H7 (cell line): ENCODE measurements around the gene ADAP2. TPM values are rescaled to one million over a fixed set of nuclear protein-coding genes. Genes with fewer than 3 reads are reported as not detected.
"Not testable (repeated sequence)": the region's sequence is repeated elsewhere in the genome, so short reads cannot be mapped to it uniquely, and the experiment has no call there.

Experiments used
- DNase-seq: peaks from one replicate; pipeline ENCODE4 v3.0.0; 2012
- H3K27me3 ChIP-seq: 2 replicates; pipeline ENCODE4 v1.6.0; 2011; ENCODE audit warnings: mild to moderate bottlenecking, low read length; ENCODE audit not compliant: control insufficient read depth, insufficient read depth
- H3K36me3 ChIP-seq: replicated peaks from 2 replicates; pipeline ENCODE4 v1.5.1; 2011; ENCODE audit warnings: low read length; ENCODE audit not compliant: control insufficient read depth, insufficient read depth
- H3K4me3 ChIP-seq: 2 replicates; pipeline ENCODE4 v1.5.1; 2011; ENCODE audit warnings: low read depth, mild to moderate bottlenecking, control low read depth, low read length, moderate library complexity; ENCODE audit not compliant: insufficient read depth
- total RNA-seq: library from RNA; depleted of rRNA; stranded (reverse); fragments of >200 nt; shearing (Covaris generic); gene quantifications from 2 replicates; pipeline ENCODE4 v1.2.3, GENCODE V29; 2014

ADAP2 gene
- total RNA-seq, 1 experiment from 2014 or later = 1.3 TPM

DNA sequence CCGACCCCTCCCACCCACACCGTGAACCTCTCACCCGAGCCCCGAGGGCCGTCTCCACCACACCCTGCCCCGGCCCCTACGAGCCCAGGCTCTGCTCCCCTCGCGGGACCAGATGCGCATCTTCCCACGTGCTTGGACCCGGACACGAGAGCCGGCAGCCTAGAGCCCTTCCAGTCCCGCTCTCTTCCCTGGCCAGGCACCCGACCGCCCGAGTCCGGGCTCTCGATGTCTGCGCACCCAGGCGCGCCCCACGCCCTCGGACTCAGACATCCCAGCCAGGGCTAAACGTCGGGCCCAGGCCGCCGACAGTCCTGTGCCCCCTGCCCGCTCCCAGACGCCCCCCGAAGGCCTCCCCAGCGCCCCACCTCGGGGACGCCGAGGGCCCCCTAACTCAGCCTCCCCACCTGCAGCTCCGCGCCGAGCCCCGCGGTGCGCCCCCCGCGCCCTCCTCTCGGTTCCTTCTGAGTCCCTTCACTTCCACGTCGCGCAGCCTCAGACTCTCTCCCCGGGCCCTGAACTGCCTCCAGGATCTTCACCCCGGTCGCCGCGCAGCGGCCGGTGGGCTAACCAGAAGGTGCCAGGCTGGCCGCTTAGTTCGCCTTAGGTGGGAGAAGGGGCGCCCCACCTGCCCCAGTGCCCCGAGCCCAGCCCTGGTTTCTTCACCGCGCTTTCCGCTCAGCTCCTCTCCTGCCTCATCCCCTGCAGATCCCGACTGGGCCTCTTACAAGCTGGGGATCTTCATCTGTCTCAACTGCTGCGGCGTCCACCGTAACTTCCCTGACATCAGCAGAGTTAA lies 688 bp downstream of the ADAP2 start:
- no peaks in the 10 kb centered on the region for H3K36me3 ChIP-seq
- H3K27me3 ChIP-seq = peaks cover 41% of the 10 kb centered on the region
- H3K4me3 ChIP-seq = peak overlapping the region; percentile 34
- DNase-seq = peak; percentile 75

DNA sequence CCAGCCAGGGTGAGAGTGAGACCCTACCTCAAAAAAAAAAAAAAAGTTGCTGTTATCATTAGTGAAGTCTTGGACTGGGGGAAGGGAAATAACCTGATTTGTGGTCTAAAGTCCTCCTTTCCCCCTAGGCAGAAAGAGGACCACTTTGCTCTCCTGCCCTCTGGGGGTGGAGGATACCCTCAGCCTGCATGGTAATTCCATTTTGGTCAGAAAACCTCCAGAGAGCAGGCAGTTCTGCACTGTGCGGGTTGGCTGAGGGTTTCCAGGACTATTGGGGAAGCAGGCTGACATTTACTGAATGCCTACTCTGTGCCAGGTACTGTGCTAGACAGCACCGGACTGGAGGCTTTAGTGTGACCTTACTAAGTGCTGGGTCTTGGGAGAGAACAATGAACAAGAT lies 2.6 kb downstream of the ADAP2 start:
- peaks cover 41% of the 10 kb centered on the region for H3K27me3 ChIP-seq

DNA sequence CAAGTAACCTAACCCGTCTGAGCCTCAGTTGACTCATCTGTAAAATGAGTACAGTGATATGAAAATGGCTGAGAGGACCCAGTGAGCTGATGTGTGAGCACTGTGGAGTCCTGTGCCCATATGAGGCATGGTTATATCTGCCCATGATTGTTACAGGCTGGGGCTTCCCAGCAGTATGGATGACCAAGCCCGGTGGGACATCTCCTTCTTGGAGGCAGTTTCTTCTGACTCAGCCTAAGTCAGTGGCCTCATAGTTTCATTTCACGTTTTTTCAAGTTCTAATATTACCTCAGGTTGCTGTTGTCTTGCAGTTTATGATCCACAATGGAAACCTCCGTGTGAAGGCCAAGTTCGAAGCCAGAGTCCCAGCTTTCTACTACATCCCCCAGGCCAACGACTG lies 4.8 kb downstream of the ADAP2 start:
- H3K36me3 ChIP-seq = no peaks in the 10 kb centered on the region
- DNase-seq = no peak
- H3K27me3 ChIP-seq = peaks cover 26% of the 10 kb centered on the region
- no peak overlapping the region for H3K4me3 ChIP-seq

More for the DNA sequence above, 2.6 kb downstream of the ADAP2 start:
- DNase-seq = peak; percentile 56
- Histone ChIP-seq H3K36me3 (no peaks in the 10 kb centered on the region), H3K4me3 (no peak overlapping the region)

DNA sequence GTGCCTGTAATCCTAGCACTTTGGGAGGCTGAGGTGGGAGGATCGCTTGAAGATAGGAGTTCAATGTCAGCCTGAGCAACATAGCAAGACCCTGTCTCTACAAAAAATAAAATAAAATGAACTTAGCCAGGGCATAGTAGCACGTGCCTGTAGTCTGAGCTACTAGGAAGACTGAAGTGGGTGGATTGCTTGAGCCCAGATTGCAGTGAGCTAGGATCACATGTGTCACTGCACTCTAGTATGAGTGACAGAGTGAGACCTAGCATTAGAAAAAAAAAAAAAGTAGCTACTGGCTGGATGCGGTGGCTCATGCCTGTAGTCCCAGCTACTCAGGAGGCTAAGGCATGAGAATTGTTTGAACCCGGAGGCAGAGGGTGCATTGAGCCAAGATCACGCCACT lies 6.0 kb downstream of the ADAP2 start:
- no peak for DNase-seq
- Histone ChIP-seq H3K4me3 (no peak overlapping the region), H3K27me3 (peaks cover 14% of the 10 kb centered on the region), H3K36me3 (no peaks in the 10 kb centered on the region)

DNA sequence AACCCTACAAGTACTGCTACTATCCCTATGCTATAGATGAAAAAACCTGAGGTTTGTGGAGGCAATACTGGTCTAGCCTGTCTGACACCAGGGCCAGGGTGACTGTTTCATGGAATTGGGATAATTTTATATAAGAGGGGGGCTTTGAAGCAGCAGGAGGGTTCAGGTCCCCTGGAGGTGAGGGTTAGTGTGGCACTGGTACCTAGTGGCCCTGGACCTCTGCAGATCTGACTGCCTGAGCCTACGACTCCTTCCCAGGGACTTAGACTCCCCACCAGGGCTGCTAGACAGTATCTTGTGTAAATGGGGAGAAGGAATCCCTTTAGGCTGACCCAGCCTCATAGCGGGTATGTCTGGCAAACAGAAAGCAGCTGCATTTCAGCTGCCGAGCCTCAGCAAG lies 6.8 kb downstream of the ADAP2 start:
- DNase-seq = no peak
- Histone ChIP-seq H3K27me3 (peaks cover 7% of the 10 kb centered on the region), H3K36me3 (no peaks in the 10 kb centered on the region), H3K4me3 (no peak overlapping the region)

DNA sequence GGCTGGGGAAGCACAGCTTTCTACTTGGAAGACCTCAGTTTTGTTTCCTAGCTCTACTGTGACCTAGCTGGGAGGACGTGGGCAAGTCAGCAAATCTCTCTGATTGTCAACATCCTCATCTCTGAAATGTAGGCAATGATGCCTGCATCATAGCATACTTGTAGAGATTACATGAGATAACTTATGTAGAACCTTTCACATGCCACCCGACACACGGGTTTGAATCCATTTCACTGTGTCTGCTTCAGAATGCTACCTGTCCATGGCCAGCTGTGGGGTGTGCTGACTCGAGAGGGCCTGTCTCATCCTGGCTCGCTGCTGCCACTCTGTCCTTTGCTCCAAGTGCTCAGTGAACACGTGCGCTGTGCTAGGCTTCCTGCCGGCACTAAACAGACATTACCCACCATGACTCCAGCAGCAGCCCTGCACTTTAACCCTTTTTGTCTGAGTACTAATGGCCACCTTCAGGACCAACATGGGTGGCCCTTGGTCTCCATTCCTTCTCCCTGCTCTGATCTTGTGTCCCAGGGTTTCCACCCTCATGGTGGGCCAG lies 7.4 kb downstream of the ADAP2 start:
- Histone ChIP-seq H3K4me3 (no peak overlapping the region), H3K36me3 (no peaks in the 10 kb centered on the region), H3K27me3 (peaks cover 4% of the 10 kb centered on the region)
- no peak for DNase-seq

DNA sequence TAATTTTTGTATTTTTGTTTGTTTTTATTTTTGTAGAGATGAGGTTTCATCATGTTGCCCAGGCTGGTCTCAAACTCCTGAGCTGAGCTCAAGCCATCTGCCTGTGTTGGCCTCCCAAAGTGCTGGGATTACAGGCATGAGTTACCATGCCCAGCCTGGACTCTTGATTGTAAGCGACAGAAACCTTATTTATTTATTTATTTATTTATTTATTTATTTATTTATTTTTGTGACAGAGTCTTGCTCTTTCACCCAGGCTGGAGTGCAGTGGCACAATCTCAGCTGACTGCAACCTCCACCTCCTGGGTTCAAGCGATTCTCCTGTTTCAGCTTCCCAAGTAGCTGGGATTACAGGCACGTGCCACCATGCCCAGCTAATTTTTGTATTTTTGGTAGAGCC lies 8.1 kb downstream of the ADAP2 start:
- H3K27me3 ChIP-seq, H3K4me3 ChIP-seq, H3K36me3 ChIP-seq, DNase-seq: not testable (repeated sequence)

DNA sequence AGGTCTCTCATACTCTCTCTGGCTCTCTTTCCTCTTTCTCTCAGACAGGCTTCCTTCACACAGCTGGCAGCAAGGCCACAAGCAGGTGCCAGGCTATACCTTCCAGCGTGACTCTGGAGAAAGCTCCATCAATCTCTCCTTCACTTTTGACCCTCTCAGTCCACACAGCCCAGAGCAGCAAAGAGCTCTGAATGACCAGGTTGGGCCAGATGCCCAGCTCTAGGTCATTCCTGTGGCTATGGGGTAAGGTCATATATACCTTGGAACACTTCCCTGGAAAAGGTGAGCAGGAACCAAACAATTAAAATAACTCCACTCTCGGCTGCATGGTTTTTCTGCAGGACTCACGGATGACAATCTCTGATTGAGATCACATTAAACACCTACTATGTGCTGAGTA lies 8.8 kb downstream of the ADAP2 start:
- DNase-seq = no peak

DNA sequence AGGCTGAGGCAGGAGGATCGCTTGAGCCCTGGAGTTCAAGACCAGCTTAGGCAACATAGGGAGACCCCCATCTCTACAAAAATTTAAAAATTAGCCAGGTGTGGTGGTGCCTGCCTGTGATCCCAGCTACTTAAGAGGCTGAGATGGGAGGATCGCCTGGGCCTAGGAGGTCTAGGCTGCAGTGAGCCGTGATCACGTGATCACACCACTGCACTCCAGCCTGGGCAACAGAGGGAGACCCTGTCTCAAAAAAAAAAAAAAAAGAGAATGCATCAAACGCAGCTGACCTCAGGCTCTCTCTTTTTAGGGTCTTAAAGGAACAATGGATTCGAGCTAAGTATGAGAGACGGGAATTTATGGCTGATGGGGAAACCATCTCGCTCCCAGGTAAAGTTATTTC lies 9.8 kb downstream of the ADAP2 start:
- not testable (repeated sequence) for H3K27me3 ChIP-seq, DNase-seq

More for the DNA sequence above, 8.8 kb downstream of the ADAP2 start:
- no peaks in the 10 kb centered on the region for H3K36me3 ChIP-seq
- no peak overlapping the region for H3K4me3 ChIP-seq
- H3K27me3 ChIP-seq = no peaks in the 10 kb centered on the region

DNA sequence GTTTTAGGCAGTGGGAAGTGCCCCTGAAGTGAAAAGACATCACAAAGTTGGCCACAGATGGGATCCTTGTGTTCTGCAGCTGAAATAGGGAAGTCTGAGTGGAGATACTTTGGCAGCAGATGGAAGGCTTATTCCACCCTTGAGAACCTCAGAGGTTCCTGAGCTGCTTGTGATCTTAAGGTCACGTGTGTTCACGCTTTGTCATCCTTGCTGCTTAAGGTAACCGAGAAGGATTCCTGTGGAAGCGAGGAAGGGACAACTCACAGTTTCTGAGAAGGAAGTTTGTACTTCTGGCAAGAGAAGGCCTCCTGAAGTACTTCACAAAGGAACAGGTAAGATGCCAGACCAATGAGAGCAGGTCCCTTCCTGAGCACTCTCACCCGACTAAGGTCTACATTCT lies 12.2 kb downstream of the ADAP2 start:
- Histone ChIP-seq H3K4me3 (no peak overlapping the region), H3K27me3 (no peaks in the 10 kb centered on the region), H3K36me3 (no peaks in the 10 kb centered on the region)
- no peak for DNase-seq

More for the DNA sequence above, 9.8 kb downstream of the ADAP2 start:
- H3K4me3 ChIP-seq, H3K36me3 ChIP-seq: not testable (repeated sequence)

DNA sequence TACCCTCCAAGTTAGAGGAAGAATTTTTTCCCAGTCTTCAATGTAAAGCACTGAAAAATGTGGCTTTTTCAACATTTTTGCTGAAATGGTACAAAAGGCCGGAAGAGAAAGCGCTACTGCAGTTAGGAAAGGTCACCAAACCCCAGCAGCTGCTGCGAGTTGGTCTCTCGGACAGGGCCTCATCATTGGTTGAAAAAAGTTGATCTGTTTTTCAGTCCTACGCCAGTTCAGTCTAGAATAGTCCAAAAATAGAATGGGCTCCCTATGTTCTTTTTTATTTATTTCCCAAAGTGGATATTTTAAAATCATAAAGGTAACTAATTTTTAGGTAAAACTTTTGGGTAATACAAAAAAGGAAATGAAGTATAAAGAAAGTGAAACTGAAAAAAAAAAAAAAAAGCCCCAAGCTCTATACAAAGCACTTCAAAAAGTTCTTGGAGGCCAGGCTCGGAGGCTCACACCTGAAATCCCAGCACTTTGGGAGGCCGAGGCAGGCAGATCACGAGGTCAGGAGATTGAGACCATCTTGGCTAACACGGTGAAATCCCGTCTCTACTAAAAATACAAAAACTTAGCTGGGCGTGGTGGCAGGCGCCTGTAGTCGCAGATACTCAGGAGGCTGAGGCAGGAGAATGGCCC lies 17.4 kb downstream of the ADAP2 start:
- H3K27me3 ChIP-seq = no peaks in the 10 kb centered on the region
- H3K36me3 ChIP-seq = no peaks in the 10 kb centered on the region
- DNase-seq = no peak
- no peak overlapping the region for H3K4me3 ChIP-seq

DNA sequence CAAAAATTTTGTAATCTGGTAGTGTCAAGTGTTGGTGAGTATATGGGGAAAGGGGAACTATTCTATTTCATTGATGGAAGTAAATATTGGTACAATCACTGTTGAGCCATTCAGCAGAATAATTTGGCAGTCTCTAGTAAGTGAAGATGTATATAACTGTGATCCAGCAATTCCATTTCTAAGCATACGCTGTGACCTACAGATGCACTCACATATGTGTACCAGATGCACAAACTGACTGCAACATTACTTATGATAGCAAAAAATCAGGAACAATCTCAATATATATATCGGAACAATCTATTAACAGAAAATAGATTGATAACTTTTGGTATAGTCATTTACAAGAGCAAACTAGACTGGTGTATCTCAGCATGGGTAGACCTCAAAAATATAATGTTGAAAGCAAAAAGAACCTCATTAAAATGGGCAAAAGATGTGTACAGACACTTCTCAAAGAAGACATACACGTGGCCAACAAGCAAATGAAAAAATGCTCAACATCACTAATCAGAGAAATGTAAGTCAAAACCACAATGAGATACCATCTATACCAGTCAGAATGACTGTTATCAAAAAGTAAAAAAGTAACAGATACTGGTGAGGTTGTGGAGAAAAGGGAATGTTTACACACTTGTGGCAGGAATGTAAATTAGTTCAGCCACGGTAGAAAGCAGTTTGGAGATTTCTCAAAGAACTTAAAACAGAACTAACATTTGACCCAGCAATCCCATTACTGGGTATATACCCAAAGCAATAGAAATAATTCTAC lies 20.7 kb downstream of the ADAP2 start:
- DNase-seq = no peak
- Histone ChIP-seq H3K36me3 (no peaks in the 10 kb centered on the region), H3K27me3 (no peaks in the 10 kb centered on the region), H3K4me3 (no peak overlapping the region)

DNA sequence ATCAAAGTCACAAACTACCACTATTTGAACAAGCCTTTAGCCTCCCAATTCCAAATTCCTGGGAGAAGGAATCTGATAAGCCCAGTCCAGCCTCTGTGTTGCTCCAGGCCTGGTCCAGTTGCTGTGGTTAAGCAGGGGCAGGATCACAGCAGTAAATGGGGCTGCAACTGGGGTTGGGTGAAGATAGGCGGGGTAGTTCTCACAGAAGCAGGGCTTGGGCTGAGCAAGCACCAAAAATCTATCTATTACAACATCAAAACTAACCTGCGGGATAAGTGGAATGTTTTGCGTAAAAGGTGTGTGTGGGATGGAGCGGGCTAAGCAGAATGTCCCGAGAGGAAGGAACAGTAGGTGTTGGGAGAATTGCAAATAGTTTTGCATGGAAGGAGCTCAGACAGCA lies 26.1 kb downstream of the ADAP2 start:
- no peak overlapping the region for H3K4me3 ChIP-seq
- peak; percentile 28 for DNase-seq
- H3K36me3 ChIP-seq = no peaks in the 10 kb centered on the region
- H3K27me3 ChIP-seq = no peaks in the 10 kb centered on the region

DNA sequence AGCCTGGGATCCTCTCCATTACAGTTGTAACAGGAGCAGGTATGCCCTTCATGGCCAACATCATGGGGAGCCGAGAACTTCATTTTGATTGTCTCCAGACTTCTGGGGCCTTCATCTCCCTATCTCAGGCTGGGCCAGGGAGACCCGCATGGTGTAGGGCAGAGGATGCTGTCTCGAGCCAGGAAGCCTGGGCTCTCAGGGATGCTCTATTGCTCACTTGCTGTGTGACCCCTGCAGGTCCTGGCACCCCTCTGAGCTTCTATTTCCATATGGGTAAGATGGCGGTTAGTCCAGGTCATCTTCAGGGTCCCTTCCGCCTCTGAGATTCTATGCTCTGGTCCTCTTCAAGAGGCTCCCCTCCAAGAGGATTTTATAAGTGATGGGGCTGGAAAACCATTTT lies 28.4 kb downstream of the ADAP2 start:
- peak; percentile 22 for DNase-seq
- H3K36me3 ChIP-seq = no peaks in the 10 kb centered on the region
- no peak overlapping the region for H3K4me3 ChIP-seq
- no peaks in the 10 kb centered on the region for H3K27me3 ChIP-seq
